Endothelial cell of umbilical vein (primary cell): Measurements from ENCODE around the gene RPGRIP1. TPM values are rescaled to one million over a fixed set of nuclear protein-coding genes. Genes with fewer than 3 reads are reported as not detected.
"Not testable (repeated sequence)": the region's sequence is repeated elsewhere in the genome, so short reads cannot be mapped to it uniquely, and the experiment has no call there.

Experiments
- BruUV-seq: library from RNA; stranded (reverse); fragments of 400-500 nt; replicated peaks from 2 replicates; lab custom pipeline; 2021; lab: Mats Ljungman, UMichigan
- CTCF ChIA-PET: fragments of 300-600, 350-600 bp; sonication (Branson Sonifier 250); formaldehyde crosslinking; loops from one replicate; lab custom pipeline; 2021; ENCODE audit warnings: antibody characterized with exemption, inconsistent platforms; lab: Charles Lee
- POLR2A ChIA-PET: fragments of 300-600, 350-600 bp; sonication (Branson Sonifier 250); formaldehyde crosslinking; loops from one replicate; lab custom pipeline; 2021; ENCODE audit warnings: antibody characterized with exemption, inconsistent platforms; lab: Charles Lee
- DNase-seq: peaks from one replicate; pipeline ENCODE4 v3.0.0-alpha.2; 2011; ENCODE audit warnings: low read depth, low spot score
- FAIRE-seq: peaks from 2 replicates; lab custom pipeline; 2011; peaks lifted over from hg19 to GRCh38; lab: Jason Lieb, UNC
- H2AFZ ChIP-seq: 2 replicates; pipeline ENCODE4 v1.6.0; 2012; ENCODE audit warnings: low read depth, low read length, control low read depth, inconsistent platforms
- H3K27ac ChIP-seq: 2 replicates; pipeline ENCODE4 v1.5.1; 2011; ENCODE audit warnings: low read depth, mild to moderate bottlenecking, control low read depth, low read length, moderate library complexity; ENCODE audit not compliant: insufficient read depth
- H3K27me3 ChIP-seq, 2 experiments: 2 replicates each; pipeline versions ENCODE4 v1.6.0 to v1.6.1; 2011; ENCODE audit warnings: low read length in 2 of 2, mixed read lengths in 1 of 2; ENCODE audit not compliant: control insufficient read depth in 2 of 2, insufficient read depth in 2 of 2
- H3K36me3 ChIP-seq, 2 experiments: 2 replicates in 1 of 2; 3 replicates in 1 of 2; pipeline ENCODE4 v1.5.1; 2011; ENCODE audit warnings: low read length in 2 of 2, mild to moderate bottlenecking in 1 of 2, moderate library complexity in 1 of 2; ENCODE audit not compliant: control insufficient read depth in 2 of 2, insufficient read depth in 2 of 2; ENCODE audit errors: extremely low read depth in 1 of 2
- H3K4me1 ChIP-seq: 3 replicates; pipeline ENCODE4 v1.5.1; 2011; ENCODE audit warnings: mild to moderate bottlenecking, low read length; ENCODE audit not compliant: control insufficient read depth, insufficient read depth; ENCODE audit errors: extremely low read depth
- H3K4me2 ChIP-seq: 2 replicates; pipeline ENCODE4 v1.6.1; 2011; ENCODE audit warnings: low read length, control low read depth, mixed read lengths; ENCODE audit not compliant: insufficient read depth
- H3K4me3 ChIP-seq, 3 experiments: fragments of 200-600 bp in 1 of 3; sonication (generic), shearing (Covaris generic) in 1 of 3; replicated peaks in 1 of 3; 2 replicates each; pipeline ENCODE4 v1.5.1; 2011 to 2016; ENCODE audit warnings: control low read depth in 3 of 3, low read length in 3 of 3, mild to moderate bottlenecking in 2 of 3, inconsistent platforms in 1 of 3, low read depth in 1 of 3, moderate library complexity in 1 of 3; ENCODE audit not compliant: insufficient read depth in 1 of 3
- H3K79me2 ChIP-seq: 2 replicates; pipeline ENCODE4 v1.6.0; 2012; ENCODE audit warnings: low read length, inconsistent platforms; ENCODE audit not compliant: control insufficient read depth, insufficient read depth
- H3K9ac ChIP-seq: replicated peaks from 2 replicates; pipeline ENCODE3; 2011; ENCODE audit warnings: low read length, control low read depth; ENCODE audit not compliant: insufficient read depth; ENCODE audit errors: extremely low read depth
- H3K9me1 ChIP-seq: replicated peaks from 3 replicates; pipeline ENCODE4 v1.6.0; 2011; ENCODE audit warnings: mild to moderate bottlenecking, low read length; ENCODE audit not compliant: control insufficient read depth, insufficient read depth; ENCODE audit errors: extremely low read depth
- H3K9me3 ChIP-seq: replicated peaks from 2 replicates; pipeline ENCODE4 v1.5.1; 2012; ENCODE audit warnings: low read length, inconsistent platforms; ENCODE audit not compliant: control insufficient read depth, insufficient read depth
- H4K20me1 ChIP-seq: replicated peaks from 2 replicates; pipeline ENCODE3; 2011; ENCODE audit warnings: mild to moderate bottlenecking, low read length; ENCODE audit not compliant: control insufficient read depth, insufficient read depth; ENCODE audit errors: extremely low read depth
- EZH2 ChIP-seq: IDR thresholded peaks from 2 replicates; pipeline ENCODE4 v1.6.1; 2012; ENCODE audit warnings: borderline replicate concordance, low read depth, mild to moderate bottlenecking, moderate library complexity, low read length, inconsistent platforms; ENCODE audit not compliant: severe bottlenecking
- FOS ChIP-seq: IDR thresholded peaks from 2 replicates; pipeline ENCODE4 v1.6.1; 2011; ENCODE audit warnings: mild to moderate bottlenecking, low read length, moderate library complexity, borderline replicate concordance; ENCODE audit not compliant: insufficient read depth
- MYC ChIP-seq: IDR thresholded peaks from one replicate; pipeline ENCODE4 v1.6.1; 2011; ENCODE audit warnings: mild to moderate bottlenecking, low read depth, low read length
- POLR2A ChIP-seq: IDR thresholded peaks from 2 replicates; pipeline ENCODE4 v1.6.1; 2012; ENCODE audit warnings: low read depth, mild to moderate bottlenecking, control low read depth, low read length
- POLR2AphosphoS5 ChIP-seq: IDR thresholded peaks from 2 replicates; pipeline ENCODE4 v1.6.1; 2012; ENCODE audit warnings: low read depth, mild to moderate bottlenecking, control low read depth, low read length, moderate library complexity; ENCODE audit not compliant: insufficient read depth
- dilution Hi-C: fragments of 300-500 bp; cut with MboI; formaldehyde crosslinking; loops from one replicate; pipeline ENCODE4 v1.15.0; 2019; ENCODE audit warnings: low sequenced_read_pairs; ENCODE audit not compliant: extremely low pct_ligation_motif_present
- intact Hi-C: fragments of 100-400 bp; cut with micrococcal nuclease; formaldehyde crosslinking; loops from one replicate; pipeline ENCODE4 v1.10.0; 2022
- polyA plus RNA-seq, 4 experiments: library from polyadenylated mRNA; depleted of rRNA in 3 of 4; stranded (reverse) in 3 of 4; unstranded in 1 of 4; fragments of >200 nt; gene quantifications; 2 replicates each; pipeline versions ENCODE4 v1.2.1 to v1.2.3, GENCODE V29; 2011 to 2012; ENCODE audit warnings: missing spikeins in 1 of 4
- total RNA-seq: library from RNA; stranded (reverse); gene quantifications from 2 replicates; pipeline ENCODE4 v1.2.3, GENCODE V29; 2021
- TF ChIP-seq, protein P1 (sequence below): IDR thresholded peaks from 2 replicates; pipeline ENCODE4 v1.6.1; 2011; ENCODE audit not compliant: insufficient read depth, insufficient read length

RPGRIP1 gene
- total and polyA plus RNA-seq, 2 donors (not counting 3 experiments of a cell fraction or from before 2014, with no cell fraction given) = not detected

DNA sequence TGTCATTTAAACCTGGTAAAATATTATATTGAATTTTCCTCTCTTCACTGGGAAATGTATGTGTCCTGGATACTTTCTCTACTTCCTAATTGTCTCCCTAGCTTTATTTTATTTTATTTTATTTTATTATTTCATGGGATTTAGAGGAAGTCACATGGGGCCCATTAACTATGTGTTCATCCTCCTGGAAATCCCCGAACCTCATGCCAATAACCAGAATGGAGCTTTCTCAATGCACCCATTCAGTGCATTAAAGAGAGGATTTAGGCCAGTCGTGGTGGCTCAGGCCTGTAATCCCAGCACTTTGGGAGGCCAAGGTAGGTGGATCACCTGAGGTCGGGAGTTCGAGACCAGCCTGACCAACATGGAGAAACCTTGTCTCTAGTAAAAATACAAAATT lies 1.3 kb upstream of the RPGRIP1 start:
- Histone ChIP-seq H3K27ac (no peak overlapping the region), H3K9me1 (no peaks in the 10 kb centered on the region), H3K36me3 (no peaks in the 10 kb centered on the region), H2AFZ (no peak overlapping the region), H3K27me3 (no peaks in the 10 kb centered on the region), H3K4me1 (no peaks in the 10 kb centered on the region), H3K4me2 (no peak overlapping the region), H3K9me3 (no peaks in the 10 kb centered on the region), H3K4me3 (no peak overlapping the region), H4K20me1 (no peaks in the 10 kb centered on the region), H3K9ac (no peak overlapping the region), H3K79me2 (no peaks in the 10 kb centered on the region)
- intact Hi-C loops = no loop called here
- BruUV-seq = no TSS peak
- no peak for DNase-seq
- no peak for FAIRE-seq
- no peak for TF ChIP-seq EZH2
- TF ChIP-seq, protein P1, sequence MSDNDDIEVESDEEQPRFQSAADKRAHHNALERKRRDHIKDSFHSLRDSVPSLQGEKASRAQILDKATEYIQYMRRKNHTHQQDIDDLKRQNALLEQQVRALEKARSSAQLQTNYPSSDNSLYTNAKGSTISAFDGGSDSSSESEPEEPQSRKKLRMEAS = no peak
- no peak for TF ChIP-seq FOS
- no peak for TF ChIP-seq MYC
- TF ChIP-seq POLR2A = no peak
- TF ChIP-seq POLR2AphosphoS5 = no peak
- POLR2A ChIA-PET = no interaction called here
- CTCF ChIA-PET = interaction anchor here (0.7 to 1.0 kb wide), 2 partner anchors 8 to 1056 kb away, joined by 3 to 6 read pairs; no protein-coding TSS in a partner anchor
- dilution Hi-C loops = no loop called here

DNA sequence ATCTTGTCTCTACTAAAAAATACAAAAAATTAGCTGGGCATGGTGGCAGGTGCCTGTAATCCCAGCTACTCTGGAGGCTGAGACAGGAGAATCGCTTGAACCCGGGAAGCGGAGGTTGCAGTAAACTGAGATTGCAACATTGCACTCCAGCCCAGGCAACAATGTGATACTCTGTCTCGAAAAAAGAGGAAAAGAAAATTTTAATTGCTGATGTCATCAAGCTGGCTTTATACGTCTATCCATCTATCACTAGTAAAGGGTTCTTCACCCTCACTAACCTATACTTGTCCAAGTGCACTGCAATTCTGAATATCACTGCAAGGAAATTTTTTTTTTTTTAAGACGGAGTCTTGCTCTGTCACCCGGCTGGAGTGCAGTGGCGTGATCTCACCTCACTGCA lies 2.0 kb downstream of the RPGRIP1 start:
- H3K4me2 ChIP-seq, H3K9ac ChIP-seq, dilution Hi-C loops, H3K4me3 ChIP-seq, H3K9me1 ChIP-seq, H4K20me1 ChIP-seq, H3K27me3 ChIP-seq, FAIRE-seq, H3K79me2 ChIP-seq, BruUV-seq, CTCF ChIA-PET, POLR2A ChIA-PET, H3K27ac ChIP-seq, H3K9me3 ChIP-seq, DNase-seq, H2AFZ ChIP-seq, H3K36me3 ChIP-seq, intact Hi-C loops, H3K4me1 ChIP-seq: not testable (repeated sequence)

GRCh38 chr14:21286516-21286915 lies 6.6 kb downstream of the RPGRIP1 start:
- dilution Hi-C loops, H2AFZ ChIP-seq, DNase-seq, intact Hi-C loops, H3K27me3 ChIP-seq, BruUV-seq, H3K9me1 ChIP-seq, H3K36me3 ChIP-seq, FAIRE-seq, H3K4me1 ChIP-seq, H3K79me2 ChIP-seq, H3K9ac ChIP-seq, H3K27ac ChIP-seq, H3K9me3 ChIP-seq, H3K4me2 ChIP-seq, POLR2A ChIA-PET, H3K4me3 ChIP-seq, H4K20me1 ChIP-seq: not testable (repeated sequence)
- CTCF ChIA-PET = interaction anchor here (1.2 kb wide), 1 partner anchor 8 kb away, joined by 6 read pairs; no protein-coding TSS in a partner anchor
